Heart left ventricle (tissue), 13 donors: Measurements from ENCODE around the gene MAPKAPK2.

Experiments used
- CTCF ChIP-seq, 12 donors: fragments of 200-600 bp; sonication (generic) in 4 of 12; IDR thresholded peaks; one replicate each; pipeline versions ENCODE4 v1.5.0 to v1.8.0; 2018 to 2022; ENCODE audit warnings: antibody characterized with exemption in 12 of 12, mild to moderate bottlenecking in 5 of 12
- POLR2A ChIP-seq, 2 donors: fragments of 450-650 bp; IDR thresholded peaks; one replicate each; pipeline ENCODE4 v1.6.1; 2017; ENCODE audit warnings: antibody characterized with exemption in 2 of 2, mild to moderate bottlenecking in 2 of 2, moderate library complexity in 2 of 2
- donor health status: ischemic (EF 13 %, LVEDD 7.1; RV severe dilation, severe dysfunction).
- donor health status: DM: no; HTN: yes; CAD: no.
- donor health status: DM: no; HTN: no; CAD: no.
- donor health status: ischemic (EF 25% LVEDD 6.9; RV normal size, moderate dysfunction).
- donor health status: ischemic (EF 25% LVEDD 5.7; RV mildly dilated, moderate dysfunction).
- donor health status: ischemic (EF 35%, LVEDD 5.7; RV mildly dilated, moderate dysfunction).
- donor health status: nonischemic (EF 11% LVEDD 7.7; RV severe dilation, severe dysfunction).
- donor health status: DM: yes; HTN: yes; CAD: no.
- donor health status: PGD.
- donor health status: ischemic (EF 29% LVEDD 5.4; RV normal size, mild dysfunction).
- donor health status: nonischemic (EF 23%, LVEDD 6.1; RV moderate dilation, normal function).

- TF ChIP-seq CTCF (IDR thresholded peaks at IDR 0.05) (no peak), POLR2A (IDR thresholded peaks at IDR 0.05) (no peak)
These were observed 3.3 kb upstream of the MAPKAPK2 start for GRCh38 chr1:206681359-206681758.
